GM23338 (cell line): ENCODE measurements around the gene OXT. TPM values are rescaled to one million over a fixed set of nuclear protein-coding genes. Genes with fewer than 3 reads are reported as not detected.

ENCODE experiments used
- JUNB ChIP-seq: IDR thresholded peaks from one replicate; pipeline ENCODE4 v1.6.1; 2016; ENCODE audit warnings: antibody characterized with exemption; ENCODE audit not compliant: unreplicated experiment
- NANOG ChIP-seq: IDR thresholded peaks from 2 replicates; pipeline ENCODE4 v1.6.1; 2016; ENCODE audit warnings: antibody characterized with exemption, borderline replicate concordance
- polyA plus RNA-seq: library from polyadenylated mRNA; unstranded; fragments of >200 nt; fragmentation: Nextera tagmentation; extraction: Ambion mirVana; gene quantifications from 2 replicates; pipeline ENCODE4 v1.2.1, GENCODE V29; 2016
- total RNA-seq: library from RNA; depleted of rRNA; stranded (reverse); fragments of >200 nt; shearing (Covaris generic); gene quantifications from 2 replicates; pipeline ENCODE4 v1.2.3, GENCODE V29; 2014
- TF ChIP-seq, protein P1 (sequence below): fragments of 250-450 bp; sonication (Bioruptor Pico); IDR thresholded peaks from 2 replicates; pipeline ENCODE4 v1.5.0; 2020; ENCODE audit warnings: mild to moderate bottlenecking, moderate library complexity
- TF ChIP-seq, protein P2 (sequence below): IDR thresholded peaks from one replicate; pipeline ENCODE4 v1.6.1; 2018; ENCODE audit warnings: antibody characterized with exemption; ENCODE audit not compliant: unreplicated experiment
- TF ChIP-seq, protein P3 (sequence below): IDR thresholded peaks from 2 replicates; pipeline ENCODE4 v1.6.1; 2016; ENCODE audit warnings: antibody characterized with exemption

OXT gene
- total and polyA plus RNA-seq, 2 experiments from 2014 or later = 1.5 TPM; not detected in 1

DNA sequence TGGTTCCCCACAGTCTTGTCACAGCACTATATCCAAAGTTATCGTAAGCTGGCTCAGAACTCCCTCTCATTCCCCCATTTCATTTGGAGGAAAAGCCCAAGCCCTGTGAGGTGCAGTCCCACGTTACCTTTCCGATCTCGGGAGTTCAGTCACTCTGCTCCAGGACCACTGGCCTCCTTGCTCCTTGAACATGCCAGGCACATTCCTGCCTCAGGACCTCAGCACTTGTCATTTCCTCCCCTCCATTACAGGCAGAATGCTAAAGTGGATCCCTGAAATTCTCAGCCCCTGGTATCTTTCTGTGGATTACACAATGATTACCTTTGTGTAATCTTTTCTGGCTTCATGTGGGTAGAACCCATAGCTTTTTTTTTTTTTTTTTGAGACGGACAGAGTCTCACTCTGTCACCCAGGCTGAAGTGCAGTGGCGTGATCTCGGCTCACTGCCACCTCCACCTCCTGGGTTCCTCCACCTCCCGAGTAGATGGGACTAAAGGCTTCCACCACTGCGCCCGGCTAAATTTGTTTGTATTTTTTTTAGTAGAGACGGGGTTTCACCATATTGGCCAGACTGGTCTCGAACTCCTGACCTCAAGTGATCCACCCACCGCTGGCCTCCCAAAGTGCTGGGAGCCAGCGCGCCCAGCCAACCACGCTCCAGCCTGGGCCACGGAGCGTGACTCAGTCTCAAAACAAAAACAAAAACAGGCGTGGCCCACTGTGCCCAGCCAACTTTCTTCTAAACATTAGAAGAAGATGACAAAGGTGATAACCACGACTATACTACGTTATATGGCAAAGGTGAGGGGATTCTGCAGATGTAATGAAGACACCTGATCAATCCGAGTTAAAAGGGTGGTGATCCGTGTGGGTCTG is 4.0 kb upstream of the OXT start (continued):
- TF ChIP-seq, protein P1, sequence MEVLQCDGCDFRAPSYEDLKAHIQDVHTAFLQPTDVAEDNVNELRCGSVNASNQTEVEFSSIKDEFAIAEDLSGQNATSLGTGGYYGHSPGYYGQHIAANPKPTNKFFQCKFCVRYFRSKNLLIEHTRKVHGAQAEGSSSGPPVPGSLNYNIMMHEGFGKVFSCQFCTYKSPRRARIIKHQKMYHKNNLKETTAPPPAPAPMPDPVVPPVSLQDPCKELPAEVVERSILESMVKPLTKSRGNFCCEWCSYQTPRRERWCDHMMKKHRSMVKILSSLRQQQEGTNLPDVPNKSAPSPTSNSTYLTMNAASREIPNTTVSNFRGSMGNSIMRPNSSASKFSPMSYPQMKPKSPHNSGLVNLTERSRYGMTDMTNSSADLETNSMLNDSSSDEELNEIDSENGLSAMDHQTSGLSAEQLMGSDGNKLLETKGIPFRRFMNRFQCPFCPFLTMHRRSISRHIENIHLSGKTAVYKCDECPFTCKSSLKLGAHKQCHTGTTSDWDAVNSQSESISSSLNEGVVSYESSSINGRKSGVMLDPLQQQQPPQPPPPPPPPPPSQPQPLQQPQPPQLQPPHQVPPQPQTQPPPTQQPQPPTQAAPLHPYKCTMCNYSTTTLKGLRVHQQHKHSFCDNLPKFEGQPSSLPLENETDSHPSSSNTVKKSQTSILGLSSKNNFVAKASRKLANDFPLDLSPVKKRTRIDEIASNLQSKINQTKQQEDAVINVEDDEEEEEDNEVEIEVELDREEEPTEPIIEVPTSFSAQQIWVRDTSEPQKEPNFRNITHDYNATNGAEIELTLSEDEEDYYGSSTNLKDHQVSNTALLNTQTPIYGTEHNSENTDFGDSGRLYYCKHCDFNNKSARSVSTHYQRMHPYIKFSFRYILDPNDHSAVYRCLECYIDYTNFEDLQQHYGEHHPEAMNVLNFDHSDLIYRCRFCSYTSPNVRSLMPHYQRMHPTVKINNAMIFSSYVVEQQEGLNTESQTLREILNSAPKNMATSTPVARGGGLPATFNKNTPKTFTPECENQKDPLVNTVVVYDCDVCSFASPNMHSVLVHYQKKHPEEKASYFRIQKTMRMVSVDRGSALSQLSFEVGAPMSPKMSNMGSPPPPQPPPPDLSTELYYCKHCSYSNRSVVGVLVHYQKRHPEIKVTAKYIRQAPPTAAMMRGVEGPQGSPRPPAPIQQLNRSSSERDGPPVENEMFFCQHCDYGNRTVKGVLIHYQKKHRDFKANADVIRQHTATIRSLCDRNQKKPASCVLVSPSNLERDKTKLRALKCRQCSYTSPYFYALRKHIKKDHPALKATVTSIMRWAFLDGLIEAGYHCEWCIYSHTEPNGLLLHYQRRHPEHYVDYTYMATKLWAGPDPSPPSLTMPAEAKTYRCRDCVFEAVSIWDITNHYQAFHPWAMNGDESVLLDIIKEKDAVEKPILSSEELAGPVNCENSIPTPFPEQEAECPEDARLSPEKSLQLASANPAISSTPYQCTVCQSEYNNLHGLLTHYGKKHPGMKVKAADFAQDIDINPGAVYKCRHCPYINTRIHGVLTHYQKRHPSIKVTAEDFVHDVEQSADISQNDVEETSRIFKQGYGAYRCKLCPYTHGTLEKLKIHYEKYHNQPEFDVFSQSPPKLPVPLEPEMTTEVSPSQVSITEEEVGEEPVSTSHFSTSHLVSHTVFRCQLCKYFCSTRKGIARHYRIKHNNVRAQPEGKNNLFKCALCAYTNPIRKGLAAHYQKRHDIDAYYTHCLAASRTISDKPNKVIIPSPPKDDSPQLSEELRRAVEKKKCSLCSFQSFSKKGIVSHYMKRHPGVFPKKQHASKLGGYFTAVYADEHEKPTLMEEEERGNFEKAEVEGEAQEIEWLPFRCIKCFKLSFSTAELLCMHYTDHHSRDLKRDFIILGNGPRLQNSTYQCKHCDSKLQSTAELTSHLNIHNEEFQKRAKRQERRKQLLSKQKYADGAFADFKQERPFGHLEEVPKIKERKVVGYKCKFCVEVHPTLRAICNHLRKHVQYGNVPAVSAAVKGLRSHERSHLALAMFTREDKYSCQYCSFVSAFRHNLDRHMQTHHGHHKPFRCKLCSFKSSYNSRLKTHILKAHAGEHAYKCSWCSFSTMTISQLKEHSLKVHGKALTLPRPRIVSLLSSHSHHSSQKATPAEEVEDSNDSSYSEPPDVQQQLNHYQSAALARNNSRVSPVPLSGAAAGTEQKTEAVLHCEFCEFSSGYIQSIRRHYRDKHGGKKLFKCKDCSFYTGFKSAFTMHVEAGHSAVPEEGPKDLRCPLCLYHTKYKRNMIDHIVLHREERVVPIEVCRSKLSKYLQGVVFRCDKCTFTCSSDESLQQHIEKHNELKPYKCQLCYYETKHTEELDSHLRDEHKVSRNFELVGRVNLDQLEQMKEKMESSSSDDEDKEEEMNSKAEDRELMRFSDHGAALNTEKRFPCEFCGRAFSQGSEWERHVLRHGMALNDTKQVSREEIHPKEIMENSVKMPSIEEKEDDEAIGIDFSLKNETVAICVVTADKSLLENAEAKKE (CRISPR knock-in tag) = no peak
- TF ChIP-seq NANOG (no peak), JUNB (no peak)
- TF ChIP-seq, protein P2, sequence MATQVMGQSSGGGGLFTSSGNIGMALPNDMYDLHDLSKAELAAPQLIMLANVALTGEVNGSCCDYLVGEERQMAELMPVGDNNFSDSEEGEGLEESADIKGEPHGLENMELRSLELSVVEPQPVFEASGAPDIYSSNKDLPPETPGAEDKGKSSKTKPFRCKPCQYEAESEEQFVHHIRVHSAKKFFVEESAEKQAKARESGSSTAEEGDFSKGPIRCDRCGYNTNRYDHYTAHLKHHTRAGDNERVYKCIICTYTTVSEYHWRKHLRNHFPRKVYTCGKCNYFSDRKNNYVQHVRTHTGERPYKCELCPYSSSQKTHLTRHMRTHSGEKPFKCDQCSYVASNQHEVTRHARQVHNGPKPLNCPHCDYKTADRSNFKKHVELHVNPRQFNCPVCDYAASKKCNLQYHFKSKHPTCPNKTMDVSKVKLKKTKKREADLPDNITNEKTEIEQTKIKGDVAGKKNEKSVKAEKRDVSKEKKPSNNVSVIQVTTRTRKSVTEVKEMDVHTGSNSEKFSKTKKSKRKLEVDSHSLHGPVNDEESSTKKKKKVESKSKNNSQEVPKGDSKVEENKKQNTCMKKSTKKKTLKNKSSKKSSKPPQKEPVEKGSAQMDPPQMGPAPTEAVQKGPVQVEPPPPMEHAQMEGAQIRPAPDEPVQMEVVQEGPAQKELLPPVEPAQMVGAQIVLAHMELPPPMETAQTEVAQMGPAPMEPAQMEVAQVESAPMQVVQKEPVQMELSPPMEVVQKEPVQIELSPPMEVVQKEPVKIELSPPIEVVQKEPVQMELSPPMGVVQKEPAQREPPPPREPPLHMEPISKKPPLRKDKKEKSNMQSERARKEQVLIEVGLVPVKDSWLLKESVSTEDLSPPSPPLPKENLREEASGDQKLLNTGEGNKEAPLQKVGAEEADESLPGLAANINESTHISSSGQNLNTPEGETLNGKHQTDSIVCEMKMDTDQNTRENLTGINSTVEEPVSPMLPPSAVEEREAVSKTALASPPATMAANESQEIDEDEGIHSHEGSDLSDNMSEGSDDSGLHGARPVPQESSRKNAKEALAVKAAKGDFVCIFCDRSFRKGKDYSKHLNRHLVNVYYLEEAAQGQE = no peak
- TF ChIP-seq, protein P3, sequence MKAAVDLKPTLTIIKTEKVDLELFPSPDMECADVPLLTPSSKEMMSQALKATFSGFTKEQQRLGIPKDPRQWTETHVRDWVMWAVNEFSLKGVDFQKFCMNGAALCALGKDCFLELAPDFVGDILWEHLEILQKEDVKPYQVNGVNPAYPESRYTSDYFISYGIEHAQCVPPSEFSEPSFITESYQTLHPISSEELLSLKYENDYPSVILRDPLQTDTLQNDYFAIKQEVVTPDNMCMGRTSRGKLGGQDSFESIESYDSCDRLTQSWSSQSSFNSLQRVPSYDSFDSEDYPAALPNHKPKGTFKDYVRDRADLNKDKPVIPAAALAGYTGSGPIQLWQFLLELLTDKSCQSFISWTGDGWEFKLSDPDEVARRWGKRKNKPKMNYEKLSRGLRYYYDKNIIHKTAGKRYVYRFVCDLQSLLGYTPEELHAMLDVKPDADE = no peak
